SH-SY5Y (cell line): Measurements from ENCODE around the gene DSCAM.

Source experiments
- GATA2 ChIP-seq: IDR thresholded peaks from 2 replicates; pipeline ENCODE4 v1.6.1; 2011; ENCODE audit warnings: mild to moderate bottlenecking, low read depth, low read length
- GATA3 ChIP-seq: IDR thresholded peaks from 2 replicates; pipeline ENCODE4 v1.6.1; 2011; ENCODE audit warnings: low read depth, mild to moderate bottlenecking, low read length, moderate library complexity

GRCh38 chr21:40672602-40673001, 174.4 kb downstream of the DSCAM start:
- TF ChIP-seq GATA2 = no peak
- no peak for TF ChIP-seq GATA3
